Activated CD4-positive, alpha-beta memory T cell treated with anti-CD3 and anti-CD28 coated beads for 36 hours (primary cell): ENCODE data around the gene CUL1. TPM values are rescaled to one million over a fixed set of nuclear protein-coding genes. Genes with fewer than 3 reads are reported as not detected.

Experiments
- CTCF ChIA-PET: fragments of 350-600 bp; sonication (Branson Sonifier 250); formaldehyde crosslinking; loops from one replicate; lab custom pipeline; 2021; ENCODE audit warnings: antibody characterized with exemption, inconsistent platforms; lab: Charles Lee
- POLR2A ChIA-PET: fragments of 350-600 bp; sonication (Branson Sonifier 250); formaldehyde crosslinking; loops from one replicate; lab custom pipeline; 2021; ENCODE audit warnings: antibody characterized with exemption; lab: Charles Lee
- DNase-seq: peaks from one replicate; pipeline ENCODE4 v3.0.0-alpha.2; 2020
- H3K27ac Mint-ChIP-seq: one replicate; pipeline ENCODE4 v1.8.0; 2021; ENCODE audit warnings: mixed read lengths
- H3K27me3 Mint-ChIP-seq: one replicate; pipeline ENCODE4 v1.8.0; 2021; ENCODE audit warnings: mixed read lengths
- H3K36me3 Mint-ChIP-seq: one replicate; pipeline ENCODE4 v1.8.0; 2021; ENCODE audit warnings: mixed read lengths
- H3K4me1 Mint-ChIP-seq: one replicate; pipeline ENCODE4 v1.8.0; 2021; ENCODE audit warnings: low read depth, mixed read lengths
- H3K4me3 Mint-ChIP-seq: one replicate; pipeline ENCODE4 v1.8.0; 2021; ENCODE audit warnings: mild to moderate bottlenecking, mixed read lengths
- H3K9me3 Mint-ChIP-seq: one replicate; pipeline ENCODE4 v1.8.0; 2021; ENCODE audit warnings: mixed read lengths
- intact Hi-C: fragments of 100-400 bp; cut with micrococcal nuclease; formaldehyde crosslinking; loops from one replicate; pipeline ENCODE4 v1.15.1; 2023
- total RNA-seq, 2 experiments: library from RNA; stranded (reverse); gene quantifications; one replicate each; pipeline ENCODE4 v1.2.3, GENCODE V29; 2021

Gene CUL1
- total RNA-seq, 2 experiments from 2014 or later = 64.7 to 69.6 TPM

DNA sequence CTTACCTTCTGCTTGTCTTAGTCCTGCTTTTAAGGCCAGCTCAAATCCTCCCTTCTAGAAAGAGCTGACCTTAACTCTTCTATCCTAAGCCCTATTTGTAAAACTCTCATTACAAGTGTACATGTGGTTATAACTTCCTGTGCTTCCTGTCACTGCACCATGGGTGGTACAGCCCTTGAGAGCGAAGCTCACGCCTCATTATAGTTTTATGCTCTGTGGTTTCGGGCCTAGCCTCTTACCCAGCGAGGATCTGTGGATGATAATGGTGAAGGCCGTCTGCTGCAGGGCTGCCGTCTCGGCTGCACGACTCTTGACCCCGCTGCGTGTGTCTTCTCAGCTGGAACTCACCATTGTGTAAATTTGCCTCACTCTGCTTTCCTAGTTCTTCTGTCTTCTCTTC, 74.6 kb downstream of the CUL1 start:
- intact Hi-C loops = loop anchor here (2.0 to 10.0 kb wide), 5 partner anchors 47 to 266 kb away; no protein-coding TSS in a partner anchor
- H3K36me3 Mint-ChIP-seq = peaks cover 27% of the 10 kb centered on the region
- H3K4me3 Mint-ChIP-seq = no peak overlapping the region
- ChIA-PET POLR2A (interaction anchor here (0.6 to 2.2 kb wide), 5 partner anchors 26 to 110 kb away, joined by 3 to 9 read pairs (median 5); partner anchors contain the start of gene CUL1), CTCF (interaction anchor here (0.6 to 2.2 kb wide), 8 partner anchors 52 to 198 kb away, joined by 3 to 18 read pairs (median 3); no protein-coding TSS in a partner anchor)
- H3K27me3 Mint-ChIP-seq = no peaks in the 10 kb centered on the region
- H3K9me3 Mint-ChIP-seq = no peaks in the 10 kb centered on the region
- DNase-seq = peak; percentile 57
- H3K4me1 Mint-ChIP-seq = peaks cover 28% of the 10 kb centered on the region
- H3K27ac Mint-ChIP-seq = peak overlapping the region; percentile 86

GRCh38 chr7:148774471-148774870, 75.8 kb downstream of the CUL1 start:
- Mint-ChIP-seq H3K4me1 (peaks cover 28% of the 10 kb centered on the region), H3K9me3 (no peaks in the 10 kb centered on the region), H3K27me3 (no peaks in the 10 kb centered on the region), H3K27ac (no peak overlapping the region), H3K36me3 (peaks cover 21% of the 10 kb centered on the region), H3K4me3 (no peak overlapping the region)
- POLR2A ChIA-PET = no interaction called here
- CTCF ChIA-PET = interaction anchor here (0.8 to 2.2 kb wide), 7 partner anchors 10 to 199 kb away, joined by 3 to 18 read pairs (median 3); no protein-coding TSS in a partner anchor
- DNase-seq = no peak
- intact Hi-C loops = loop anchor here (5.0 to 10.0 kb wide), 3 partner anchors 190 to 267 kb away; no protein-coding TSS in a partner anchor

DNA sequence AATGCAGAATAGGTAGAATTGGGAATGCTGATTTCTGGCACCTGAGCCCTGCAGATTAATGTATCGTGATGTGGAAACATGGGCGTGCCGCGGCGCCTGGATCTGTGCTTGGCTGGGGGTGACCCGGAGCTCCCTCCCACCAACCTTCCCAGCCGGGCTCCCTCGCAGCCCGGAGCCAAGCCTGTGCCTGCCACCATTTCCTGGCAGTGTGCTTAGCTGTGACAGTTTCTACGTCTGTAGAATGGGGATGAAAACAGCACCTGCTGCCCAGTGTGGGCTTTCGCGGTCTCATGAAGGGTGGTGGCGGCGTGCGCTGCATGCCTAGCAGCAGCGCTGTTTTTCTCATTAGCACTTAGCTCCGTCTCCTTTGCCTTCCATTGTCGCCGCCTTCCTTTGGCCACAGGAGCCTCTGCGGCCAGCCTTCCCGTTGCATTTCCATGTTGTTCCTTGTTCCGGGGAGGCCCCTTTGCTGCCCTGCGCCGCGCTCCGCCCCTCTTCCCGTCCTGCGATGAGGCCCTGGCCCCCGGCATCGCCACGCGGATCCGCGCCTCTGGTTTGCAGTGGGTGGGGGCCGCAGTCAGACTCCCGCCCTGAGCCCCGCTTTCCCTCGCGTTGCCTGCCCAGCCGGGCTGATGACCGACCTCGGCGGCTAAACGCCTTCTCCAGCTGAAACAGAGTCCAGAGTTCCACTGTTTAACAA, 84.2 kb downstream of the CUL1 start:
- DNase-seq = no peak
- H3K4me3 Mint-ChIP-seq = no peak overlapping the region
- intact Hi-C loops = no loop called here
- H3K36me3 Mint-ChIP-seq = peaks cover 38% of the 10 kb centered on the region
- POLR2A ChIA-PET = no interaction called here
- H3K4me1 Mint-ChIP-seq = peaks cover 1% of the 10 kb centered on the region
- H3K9me3 Mint-ChIP-seq = no peaks in the 10 kb centered on the region
- no peaks in the 10 kb centered on the region for H3K27me3 Mint-ChIP-seq
- CTCF ChIA-PET = no interaction called here
- no peak overlapping the region for H3K27ac Mint-ChIP-seq

GRCh38 chr7:148783801-148784527, 85.3 kb downstream of the CUL1 start:
- no peaks in the 10 kb centered on the region for H3K9me3 Mint-ChIP-seq
- ChIA-PET CTCF (interaction anchor here (1.3 to 1.5 kb wide), 2 partner anchors 9 to 282 kb away, joined by 3 to 6 read pairs; no protein-coding TSS in a partner anchor), POLR2A (no interaction called here)
- intact Hi-C loops = no loop called here
- H3K36me3 Mint-ChIP-seq = peaks cover 45% of the 10 kb centered on the region
- H3K4me1 Mint-ChIP-seq = peaks cover 1% of the 10 kb centered on the region
- H3K27me3 Mint-ChIP-seq = no peaks in the 10 kb centered on the region
- H3K27ac Mint-ChIP-seq = no peak overlapping the region
- H3K4me3 Mint-ChIP-seq = no peak overlapping the region
- no peak for DNase-seq

DNA sequence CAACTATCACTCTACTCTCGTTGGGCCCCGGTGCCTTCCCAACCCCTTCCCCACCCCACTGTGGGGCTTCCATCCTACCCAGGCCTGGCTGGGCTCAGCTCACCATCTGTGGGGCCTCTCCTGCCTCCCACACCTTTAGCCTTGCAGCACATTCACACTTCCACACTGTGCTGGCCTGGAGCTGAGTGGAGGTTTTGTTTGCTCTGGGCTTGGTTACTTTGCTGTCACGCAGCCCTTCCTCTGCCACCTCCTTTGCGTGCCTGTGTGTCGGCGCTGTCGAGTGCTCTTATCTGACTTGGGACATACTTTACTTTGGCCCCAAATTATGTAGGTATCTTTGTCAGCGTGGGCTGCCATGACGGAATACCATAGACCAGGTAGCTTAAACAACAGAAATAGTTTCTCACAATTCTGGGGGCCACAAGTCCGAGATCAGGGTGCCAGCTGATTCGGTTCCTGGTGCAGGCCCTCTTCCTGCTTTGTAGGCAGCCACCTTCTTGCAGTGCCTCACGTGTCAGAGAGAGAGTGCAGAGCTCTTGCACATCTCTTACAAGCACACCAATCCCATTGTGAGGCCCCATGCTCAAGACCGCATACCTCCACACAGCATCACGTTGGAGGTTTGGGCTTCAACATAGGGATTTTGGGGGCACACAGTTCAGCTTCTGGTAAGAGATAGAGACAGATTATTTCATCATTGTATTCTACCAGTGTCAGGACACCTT, 89.0 kb downstream of the CUL1 start:
- Mint-ChIP-seq H3K9me3 (no peaks in the 10 kb centered on the region), H3K27ac (no peak overlapping the region), H3K4me1 (peaks cover 1% of the 10 kb centered on the region), H3K27me3 (no peaks in the 10 kb centered on the region), H3K36me3 (peaks cover 54% of the 10 kb centered on the region), H3K4me3 (no peak overlapping the region)
- intact Hi-C loops = no loop called here
- no peak for DNase-seq
- ChIA-PET POLR2A (no interaction called here), CTCF (interaction anchor here (0.9 to 1.0 kb wide), 2 partner anchors 176 to 218 kb away, joined by 3 to 4 read pairs; no protein-coding TSS in a partner anchor)

DNA sequence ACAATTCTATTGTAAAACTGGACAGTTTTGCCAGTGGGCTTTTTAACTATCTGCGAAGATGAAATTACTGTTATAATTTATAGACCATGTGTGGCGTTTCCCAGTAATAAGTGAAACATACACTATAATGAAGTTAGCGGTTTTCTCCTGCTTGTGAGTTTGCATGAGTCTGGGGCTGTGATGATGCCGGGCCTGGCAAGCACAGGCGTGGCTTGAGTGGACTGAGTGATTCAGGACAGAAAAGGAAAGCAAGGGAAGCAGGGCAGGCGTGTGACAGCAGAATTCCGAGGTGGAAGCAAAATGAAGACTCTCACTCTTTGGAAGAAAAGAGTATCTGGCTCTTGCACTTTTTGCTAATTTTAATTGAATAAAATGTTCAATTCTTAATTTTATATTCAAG, 90.5 kb downstream of the CUL1 start:
- peaks cover 52% of the 10 kb centered on the region for H3K36me3 Mint-ChIP-seq
- H3K4me3 Mint-ChIP-seq = no peak overlapping the region
- no peak overlapping the region for H3K27ac Mint-ChIP-seq
- no peaks in the 10 kb centered on the region for H3K27me3 Mint-ChIP-seq
- ChIA-PET POLR2A (no interaction called here), CTCF (no interaction called here)
- intact Hi-C loops = no loop called here
- H3K9me3 Mint-ChIP-seq = no peaks in the 10 kb centered on the region
- DNase-seq = no peak
- peaks cover 5% of the 10 kb centered on the region for H3K4me1 Mint-ChIP-seq

GRCh38 chr7:148790131-148790726, 91.5 kb downstream of the CUL1 start:
- H3K36me3 Mint-ChIP-seq = peaks cover 57% of the 10 kb centered on the region
- H3K4me1 Mint-ChIP-seq = peaks cover 5% of the 10 kb centered on the region
- H3K4me3 Mint-ChIP-seq = no peak overlapping the region
- H3K27ac Mint-ChIP-seq = no peak overlapping the region
- POLR2A ChIA-PET = no interaction called here
- DNase-seq = no peak
- H3K9me3 Mint-ChIP-seq = no peaks in the 10 kb centered on the region
- intact Hi-C loops = no loop called here
- CTCF ChIA-PET = interaction anchor here (0.8 kb wide), 1 partner anchor 215 kb away, joined by 3 read pairs; no protein-coding TSS in a partner anchor
- no peaks in the 10 kb centered on the region for H3K27me3 Mint-ChIP-seq

GRCh38 chr7:148790850-148791249, 92.1 kb downstream of the CUL1 start:
- ChIA-PET CTCF (interaction anchor here (0.8 kb wide), 1 partner anchor 216 kb away, joined by 3 read pairs; no protein-coding TSS in a partner anchor), POLR2A (no interaction called here)
- intact Hi-C loops = no loop called here
- no peak overlapping the region for H3K27ac Mint-ChIP-seq
- H3K9me3 Mint-ChIP-seq = no peaks in the 10 kb centered on the region
- no peak overlapping the region for H3K4me3 Mint-ChIP-seq
- no peak for DNase-seq
- peaks cover 57% of the 10 kb centered on the region for H3K36me3 Mint-ChIP-seq
- peaks cover 3% of the 10 kb centered on the region for H3K4me1 Mint-ChIP-seq
- H3K27me3 Mint-ChIP-seq = no peaks in the 10 kb centered on the region

- intact Hi-C loops = no loop called here
- H3K27me3 Mint-ChIP-seq = no peaks in the 10 kb centered on the region
- peaks cover 61% of the 10 kb centered on the region for H3K36me3 Mint-ChIP-seq
- no peak overlapping the region for H3K27ac Mint-ChIP-seq
- H3K9me3 Mint-ChIP-seq = no peaks in the 10 kb centered on the region
- H3K4me3 Mint-ChIP-seq = no peak overlapping the region
- CTCF ChIA-PET = no interaction called here
- DNase-seq = no peak
- H3K4me1 Mint-ChIP-seq = peaks cover 3% of the 10 kb centered on the region
- POLR2A ChIA-PET = no interaction called here
Observed at GRCh38 chr7:148791546-148791945, 92.8 kb downstream of the CUL1 start.

- intact Hi-C loops = no loop called here
- CTCF ChIA-PET = interaction anchor here (0.7 kb wide), 1 partner anchor 218 kb away, joined by 5 read pairs; no protein-coding TSS in a partner anchor
- Mint-ChIP-seq H3K36me3 (peaks cover 52% of the 10 kb centered on the region), H3K4me3 (no peak overlapping the region), H3K9me3 (no peaks in the 10 kb centered on the region), H3K27me3 (no peaks in the 10 kb centered on the region), H3K27ac (peak overlapping the region; percentile 30), H3K4me1 (peaks cover 3% of the 10 kb centered on the region)
- POLR2A ChIA-PET = no interaction called here
- no peak for DNase-seq
Observed at GRCh38 chr7:148793590-148793989, 94.9 kb downstream of the CUL1 start.

DNA sequence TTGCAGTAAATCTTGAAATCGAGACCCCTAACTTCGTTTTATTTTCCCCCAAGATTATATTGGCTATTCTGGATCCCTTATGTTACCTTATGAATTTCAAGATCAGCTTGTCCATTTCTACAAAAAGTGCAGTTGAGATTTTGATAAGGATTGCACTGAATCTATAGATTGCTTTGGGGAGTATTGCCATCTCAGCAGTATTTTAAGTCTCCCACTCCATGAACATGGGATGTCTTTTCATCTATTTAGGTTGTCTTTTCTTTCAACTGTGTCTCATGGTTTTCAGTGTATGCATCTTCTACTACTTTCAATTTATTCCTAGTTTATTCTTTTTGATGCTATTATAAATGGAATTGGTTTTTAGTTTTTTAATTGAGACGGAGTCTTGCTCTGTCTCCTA, 95.8 kb downstream of the CUL1 start:
- Mint-ChIP-seq H3K36me3 (peaks cover 53% of the 10 kb centered on the region), H3K9me3 (no peaks in the 10 kb centered on the region), H3K4me1 (peaks cover 3% of the 10 kb centered on the region), H3K4me3 (no peak overlapping the region), H3K27me3 (no peaks in the 10 kb centered on the region), H3K27ac (no peak overlapping the region)
- intact Hi-C loops = no loop called here
- no peak for DNase-seq
- POLR2A ChIA-PET = no interaction called here
- CTCF ChIA-PET = interaction anchor here (0.6 kb wide), 1 partner anchor 64 kb away, joined by 3 read pairs; no protein-coding TSS in a partner anchor
